HEK293T (cell line): ENCODE results near the gene CSF2.

Source experiments
- CTCF ChIA-PET: fragments of 350-600 bp; formaldehyde crosslinking; extraction: SDS; loops from one replicate; lab custom pipeline; 2021; ENCODE audit warnings: antibody characterized with exemption, inconsistent platforms; lab: Yijun Ruan, JAX
- POLR2A ChIA-PET: fragments of 350-600 bp; formaldehyde crosslinking; extraction: SDS; loops from one replicate; lab custom pipeline; 2020; ENCODE audit warnings: antibody characterized with exemption, inconsistent platforms; lab: Yijun Ruan, JAX
- DNase-seq: peaks from one replicate; pipeline ENCODE4 v3.0.0; 2012; ENCODE audit warnings: mixed read lengths; ENCODE audit errors: extremely low spot score
- ARNT ChIP-seq: fragments of 450-650 bp; IDR thresholded peaks from 2 replicates; pipeline ENCODE4 v1.6.1; 2017; ENCODE audit warnings: mild to moderate bottlenecking
- BHLHE40 ChIP-seq: fragments of 450-650 bp; IDR thresholded peaks from 2 replicates; pipeline ENCODE4 v1.6.1; 2016; ENCODE audit warnings: mild to moderate bottlenecking, moderate library complexity, borderline replicate concordance
- CTBP1 ChIP-seq: fragments of 450-650 bp; IDR thresholded peaks from 2 replicates; pipeline ENCODE4 v1.6.1; 2016; ENCODE audit warnings: borderline replicate concordance
- ELF4 ChIP-seq: fragments of 450-650 bp; IDR thresholded peaks from 2 replicates; pipeline ENCODE4 v1.6.1; 2017; ENCODE audit warnings: antibody characterized with exemption
- FOXA1 ChIP-seq: fragments of 450-650 bp; IDR thresholded peaks from 2 replicates; pipeline ENCODE4 v1.6.1; 2016; ENCODE audit warnings: mild to moderate bottlenecking
- FOXK2 ChIP-seq: fragments of 450-650 bp; IDR thresholded peaks from 2 replicates; pipeline ENCODE4 v1.6.1; 2016; ENCODE audit warnings: mild to moderate bottlenecking
- FOXM1 ChIP-seq: fragments of 450-650 bp; IDR thresholded peaks from 2 replicates; pipeline ENCODE4 v1.6.1; 2017; ENCODE audit warnings: mild to moderate bottlenecking, borderline replicate concordance
- HDGF ChIP-seq: fragments of 450-650 bp; IDR thresholded peaks from 2 replicates; pipeline ENCODE4 v1.6.1; 2017; ENCODE audit warnings: antibody characterized with exemption, borderline replicate concordance
- L3MBTL2 ChIP-seq: fragments of 450-650 bp; conservative IDR thresholded peaks from 2 replicates; pipeline ENCODE4 v1.6.1; 2016; ENCODE audit warnings: mild to moderate bottlenecking
- LEF1 ChIP-seq: fragments of 450-650 bp; IDR thresholded peaks from 2 replicates; pipeline ENCODE4 v1.6.1; 2017; ENCODE audit warnings: mild to moderate bottlenecking, borderline replicate concordance
- NFRKB ChIP-seq: fragments of 450-650 bp; IDR thresholded peaks from 2 replicates; pipeline ENCODE4 v1.6.1; 2016; ENCODE audit warnings: mild to moderate bottlenecking, moderate library complexity
- SP1 ChIP-seq: fragments of 450-650 bp; IDR thresholded peaks from 2 replicates; pipeline ENCODE4 v1.6.1; 2017
- SUZ12 ChIP-seq: fragments of 450-650 bp; IDR thresholded peaks from 2 replicates; pipeline ENCODE4 v1.6.1; 2016; ENCODE audit warnings: mild to moderate bottlenecking
- TARDBP ChIP-seq: fragments of 450-650 bp; IDR thresholded peaks from 2 replicates; pipeline ENCODE4 v1.6.1; 2016
- ZNF384 ChIP-seq: fragments of 450-650 bp; IDR thresholded peaks from 2 replicates; pipeline ENCODE4 v1.6.1; 2016
- TF ChIP-seq, protein P1 (sequence below): fragments of 450-650 bp; IDR thresholded peaks from 2 replicates; pipeline ENCODE4 v1.6.1; 2016

CSF2 gene

DNA sequence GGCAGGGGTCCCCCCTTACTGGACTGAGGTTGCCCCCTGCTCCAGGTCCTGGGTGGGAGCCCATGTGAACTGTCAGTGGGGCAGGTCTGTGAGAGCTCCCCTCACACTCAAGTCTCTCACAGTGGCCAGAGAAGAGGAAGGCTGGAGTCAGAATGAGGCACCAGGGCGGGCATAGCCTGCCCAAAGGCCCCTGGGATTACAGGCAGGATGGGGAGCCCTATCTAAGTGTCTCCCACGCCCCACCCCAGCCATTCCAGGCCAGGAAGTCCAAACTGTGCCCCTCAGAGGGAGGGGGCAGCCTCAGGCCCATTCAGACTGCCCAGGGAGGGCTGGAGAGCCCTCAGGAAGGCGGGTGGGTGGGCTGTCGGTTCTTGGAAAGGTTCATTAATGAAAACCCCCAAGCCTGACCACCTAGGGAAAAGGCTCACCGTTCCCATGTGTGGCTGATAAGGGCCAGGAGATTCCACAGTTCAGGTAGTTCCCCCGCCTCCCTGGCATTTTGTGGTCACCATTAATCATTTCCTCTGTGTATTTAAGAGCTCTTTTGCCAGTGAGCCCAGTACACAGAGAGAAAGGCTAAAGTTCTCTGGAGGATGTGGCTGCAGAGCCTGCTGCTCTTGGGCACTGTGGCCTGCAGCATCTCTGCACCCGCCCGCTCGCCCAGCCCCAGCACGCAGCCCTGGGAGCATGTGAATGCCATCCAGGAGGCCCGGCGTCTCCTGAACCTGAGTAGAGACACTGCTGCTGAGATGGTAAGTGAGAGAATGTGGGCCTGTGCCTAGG, at the start of gene CSF2:
CSF2 (plus strand) TSS at position 559 of the 783 bp plus-strand sequence; CDS start at position 594, 35 bp downstream.
- TF ChIP-seq ZNF384 (no peak), FOXA1 (no peak), LEF1 (no peak), SP1 (no peak), SUZ12 (no peak), ARNT (no peak), BHLHE40 (no peak), TARDBP (no peak), HDGF (no peak), FOXM1 (no peak), CTBP1 (no peak), ELF4 (no peak), L3MBTL2 (no peak), NFRKB (no peak), FOXK2 (no peak)
- TF ChIP-seq, protein P1, sequence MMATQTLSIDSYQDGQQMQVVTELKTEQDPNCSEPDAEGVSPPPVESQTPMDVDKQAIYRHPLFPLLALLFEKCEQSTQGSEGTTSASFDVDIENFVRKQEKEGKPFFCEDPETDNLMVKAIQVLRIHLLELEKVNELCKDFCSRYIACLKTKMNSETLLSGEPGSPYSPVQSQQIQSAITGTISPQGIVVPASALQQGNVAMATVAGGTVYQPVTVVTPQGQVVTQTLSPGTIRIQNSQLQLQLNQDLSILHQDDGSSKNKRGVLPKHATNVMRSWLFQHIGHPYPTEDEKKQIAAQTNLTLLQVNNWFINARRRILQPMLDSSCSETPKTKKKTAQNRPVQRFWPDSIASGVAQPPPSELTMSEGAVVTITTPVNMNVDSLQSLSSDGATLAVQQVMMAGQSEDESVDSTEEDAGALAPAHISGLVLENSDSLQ: no peak
- no peak for DNase-seq
- ChIA-PET POLR2A (no interaction called here), CTCF (interaction anchor here (0.7 to 1.7 kb wide), 2 partner anchors 10 to 13 kb away, joined by 3 to 6 read pairs; no protein-coding TSS in a partner anchor)

DNA sequence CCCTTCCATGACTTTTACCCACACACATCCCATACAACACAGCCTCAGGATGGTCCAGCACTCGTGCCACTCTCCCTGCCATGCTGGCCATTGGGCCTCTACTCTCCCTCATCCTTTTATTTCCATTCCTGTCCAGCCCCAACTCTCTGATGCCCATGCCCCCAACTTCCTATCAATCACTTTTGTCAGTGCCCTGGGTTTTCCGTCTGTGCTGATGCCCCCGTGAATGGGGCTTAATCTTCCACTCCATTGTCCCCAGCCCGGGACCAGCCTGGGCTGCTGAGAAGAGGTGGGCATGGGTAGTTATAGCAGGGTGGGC, 49.5 kb upstream of the CSF2 start:
- ChIA-PET POLR2A (interaction anchor here (1.0 kb wide), 1 partner anchor 29 kb away, joined by 3 read pairs; no protein-coding TSS in a partner anchor), CTCF (no interaction called here)
- DNase-seq: no peak
- no peak for TF ChIP-seq NFRKB
- no peak for TF ChIP-seq L3MBTL2
- no peak for TF ChIP-seq CTBP1
- TF ChIP-seq FOXA1: no peak
- no peak for TF ChIP-seq SP1

DNA sequence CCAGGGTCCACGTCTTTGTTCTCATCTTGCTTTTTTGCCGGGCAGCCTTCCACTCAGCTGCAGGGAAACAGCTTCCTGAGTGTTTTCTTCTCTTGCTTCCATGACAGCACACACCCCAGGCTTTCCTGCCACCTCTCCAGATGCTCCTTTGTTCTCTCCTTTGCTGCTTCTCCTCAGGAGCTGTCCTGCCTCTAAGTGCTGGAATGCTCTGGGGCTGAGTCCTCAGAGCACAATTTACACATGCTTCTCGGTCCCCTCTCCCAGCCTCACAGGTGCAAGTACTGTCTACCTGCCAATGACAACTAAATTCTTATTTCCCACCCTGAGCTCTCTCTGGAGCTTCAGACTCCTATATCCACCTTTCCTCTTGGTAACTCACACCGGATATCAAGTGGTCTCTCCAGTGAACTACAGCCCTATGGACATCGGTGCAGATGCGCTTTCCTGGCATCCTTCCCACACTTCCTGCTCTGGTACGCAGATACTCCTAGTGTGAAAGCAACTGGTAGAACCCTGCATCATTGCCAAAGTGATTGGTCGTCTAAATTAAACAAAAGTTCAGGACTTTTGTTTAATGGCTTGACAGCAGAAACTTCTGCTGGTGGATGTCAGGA, 48.7 kb upstream of the CSF2 start:
- no peak for TF ChIP-seq LEF1
- TF ChIP-seq BHLHE40: no peak
- TF ChIP-seq FOXA1: no peak
- TF ChIP-seq, protein P1: no peak
- no peak for TF ChIP-seq CTBP1
- no peak for TF ChIP-seq TARDBP
- no peak for TF ChIP-seq ELF4
- TF ChIP-seq NFRKB: no peak
- no peak for TF ChIP-seq FOXM1
- TF ChIP-seq L3MBTL2: no peak
- no peak for TF ChIP-seq FOXK2
- TF ChIP-seq ZNF384: no peak
- CTCF ChIA-PET: no interaction called here
- POLR2A ChIA-PET: no interaction called here
- no peak for DNase-seq

DNA sequence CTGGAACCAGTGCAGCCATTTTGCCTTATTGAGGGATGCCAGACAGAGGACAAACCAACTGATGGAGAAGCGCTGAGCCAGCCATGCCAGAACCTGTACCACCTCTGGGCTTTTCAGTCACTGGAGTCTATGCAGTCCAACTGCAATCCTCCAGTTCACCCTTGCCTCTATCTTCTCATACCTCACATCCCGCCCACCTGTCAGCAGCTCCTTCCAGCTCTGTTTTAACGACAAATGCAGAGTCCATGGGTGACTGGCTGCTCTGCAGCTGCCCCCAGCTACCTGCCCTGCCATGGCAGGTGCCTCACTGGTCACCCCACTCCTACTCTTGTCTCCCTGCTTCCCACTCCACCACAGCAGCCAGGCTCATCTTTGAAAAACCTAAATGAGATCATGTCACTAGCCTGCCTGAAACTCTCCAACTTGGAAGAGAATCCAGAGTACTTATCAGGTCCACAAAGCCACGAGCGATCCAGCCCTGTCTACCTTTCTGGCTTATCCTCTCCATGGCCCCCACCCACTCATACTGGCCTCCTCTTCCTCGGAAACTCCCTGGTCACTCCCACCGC, 48.1 kb upstream of the CSF2 start:
- POLR2A ChIA-PET: no interaction called here
- CTCF ChIA-PET: no interaction called here
- DNase-seq: no peak
- no peak for TF ChIP-seq FOXA1
- TF ChIP-seq SUZ12: no peak

DNA sequence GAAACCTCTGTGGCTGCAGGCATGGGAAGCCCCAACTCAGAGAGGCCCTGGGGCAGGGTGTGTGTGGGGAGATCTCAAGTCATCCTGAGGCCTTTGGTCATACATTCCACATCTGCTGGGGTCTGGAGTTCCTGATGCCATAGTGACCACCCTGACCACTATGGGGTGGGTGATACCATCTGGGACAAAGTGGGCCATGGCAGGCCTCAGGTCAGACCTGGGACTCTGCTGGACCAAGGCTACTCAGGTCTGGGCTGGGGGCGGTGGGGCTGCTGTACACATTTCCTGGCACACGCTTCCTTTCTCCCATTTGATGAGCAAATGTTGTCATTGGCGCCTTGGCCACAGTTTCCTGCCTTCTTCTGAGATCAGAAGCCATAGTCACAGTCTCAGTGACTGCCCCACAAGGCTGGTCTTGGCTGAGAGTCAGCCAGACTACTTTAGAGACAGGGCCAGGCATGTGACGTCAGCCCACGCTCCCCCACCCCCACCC, 47.0 kb upstream of the CSF2 start:
- DNase-seq: no peak
- TF ChIP-seq SP1 (no peak), CTBP1 (no peak), ELF4 (no peak), LEF1 (no peak), HDGF (no peak), L3MBTL2 (no peak), FOXM1 (no peak), NFRKB (no peak), ZNF384 (no peak), TARDBP (no peak), ARNT (no peak), BHLHE40 (no peak)
- ChIA-PET POLR2A (no interaction called here), CTCF (no interaction called here)

DNA sequence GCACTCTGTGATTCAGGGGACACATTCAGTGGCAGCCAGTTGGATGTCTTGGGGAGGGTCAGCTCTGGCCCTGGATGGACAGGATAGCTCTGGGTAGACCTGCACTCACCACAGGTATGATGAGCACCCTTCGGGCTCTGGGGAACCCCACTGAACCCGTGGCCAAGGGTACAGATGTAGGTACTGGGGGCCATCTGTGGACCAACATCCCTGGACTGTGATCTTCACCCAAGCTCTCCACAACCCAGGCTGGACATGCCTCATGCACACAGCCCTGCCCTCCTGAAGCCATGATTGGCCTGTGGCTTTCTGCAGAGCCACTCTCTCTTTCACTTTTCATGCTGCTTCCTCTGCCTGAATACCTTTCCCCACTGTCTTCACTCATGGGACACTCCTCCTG, 46.6 kb upstream of the CSF2 start:
- ChIA-PET POLR2A (no interaction called here), CTCF (no interaction called here)
- TF ChIP-seq L3MBTL2 (no peak), FOXA1 (no peak), SP1 (no peak), FOXK2 (no peak), BHLHE40 (no peak), CTBP1 (no peak), NFRKB (no peak), SUZ12 (no peak), LEF1 (no peak), ELF4 (no peak), HDGF (no peak)
- DNase-seq: no peak
